ENCODE measurements around the gene CUX1.
"Not testable (repeated sequence)": the region's sequence is repeated elsewhere in the genome, so short reads cannot be mapped to it uniquely, and the experiment has no call there.

CUX1 gene

GRCh38 chr7:101974393-101974792 lies 157.0 kb downstream of the CUX1 start:
- no peaks in the 10 kb centered on the region for H3K36me3 ChIP-seq (ENCODE audit: control insufficient read depth in 1 of 2, insufficient read depth in 2 of 2, low read length in 2 of 2)
- no peaks in the 10 kb centered on the region for H3K4me1 ChIP-seq (ENCODE audit: control insufficient read depth in 1 of 2, insufficient read depth in 2 of 2, low read length in 2 of 2)
- H3K9me3 ChIP-seq (ENCODE audit: control insufficient read depth in 1 of 2, low read length in 2 of 2): no peaks in the 10 kb centered on the region
- no peak overlapping the region for H3K4me3 ChIP-seq (ENCODE audit: low read depth in 1 of 2, low read length in 2 of 2)
- H3K27ac ChIP-seq (ENCODE audit: low read length): no peak overlapping the region
- H3K27me3 ChIP-seq (ENCODE audit: low read depth, low read length): no peaks in the 10 kb centered on the region

GRCh38 chr7:101975046-101975445 lies 157.6 kb downstream of the CUX1 start:
- Histone ChIP-seq H3K27ac (ENCODE audit: low read length) (no peak overlapping the region), H3K36me3 (ENCODE audit: control insufficient read depth in 1 of 2, insufficient read depth in 2 of 2, low read length in 2 of 2) (no peaks in the 10 kb centered on the region), H3K27me3 (ENCODE audit: low read depth, low read length) (no peaks in the 10 kb centered on the region), H3K4me3 (ENCODE audit: low read depth in 1 of 2, low read length in 2 of 2) (no peak overlapping the region), H3K9me3 (ENCODE audit: control insufficient read depth in 1 of 2, low read length in 2 of 2) (no peaks in the 10 kb centered on the region), H3K4me1 (ENCODE audit: control insufficient read depth in 1 of 2, insufficient read depth in 2 of 2, low read length in 2 of 2) (no peaks in the 10 kb centered on the region)

- Histone ChIP-seq H3K4me1 (ENCODE audit: control insufficient read depth in 1 of 2, insufficient read depth in 2 of 2, low read length in 2 of 2) (no peaks in the 10 kb centered on the region), H3K36me3 (ENCODE audit: control insufficient read depth in 1 of 2, insufficient read depth in 2 of 2, low read length in 2 of 2) (no peaks in the 10 kb centered on the region), H3K27ac (ENCODE audit: low read length) (no peak overlapping the region), H3K27me3 (ENCODE audit: low read depth, low read length) (no peaks in the 10 kb centered on the region), H3K4me3 (ENCODE audit: low read depth in 1 of 2, low read length in 2 of 2) (no peak overlapping the region), H3K9me3 (ENCODE audit: control insufficient read depth in 1 of 2, low read length in 2 of 2) (no peaks in the 10 kb centered on the region)
These were observed 159.0 kb downstream of the CUX1 start for GRCh38 chr7:101976411-101976810.

- H3K27ac ChIP-seq (ENCODE audit: low read length): no peak overlapping the region
- no peak overlapping the region for H3K4me3 ChIP-seq (ENCODE audit: low read depth in 1 of 2, low read length in 2 of 2)
- H3K9me3 ChIP-seq (ENCODE audit: control insufficient read depth in 1 of 2, low read length in 2 of 2): no peaks in the 10 kb centered on the region
- no peaks in the 10 kb centered on the region for H3K36me3 ChIP-seq (ENCODE audit: control insufficient read depth in 1 of 2, insufficient read depth in 2 of 2, low read length in 2 of 2)
- no peaks in the 10 kb centered on the region for H3K27me3 ChIP-seq (ENCODE audit: low read depth, low read length)
- no peaks in the 10 kb centered on the region for H3K4me1 ChIP-seq (ENCODE audit: control insufficient read depth in 1 of 2, insufficient read depth in 2 of 2, low read length in 2 of 2)
These were observed 159.8 kb downstream of the CUX1 start for GRCh38 chr7:101977249-101977648.

GRCh38 chr7:101978683-101979082 lies 161.3 kb downstream of the CUX1 start:
- no peaks in the 10 kb centered on the region for H3K36me3 ChIP-seq (ENCODE audit: control insufficient read depth in 1 of 2, insufficient read depth in 2 of 2, low read length in 2 of 2)
- no peaks in the 10 kb centered on the region for H3K4me1 ChIP-seq (ENCODE audit: control insufficient read depth in 1 of 2, insufficient read depth in 2 of 2, low read length in 2 of 2)
- H3K4me3 ChIP-seq (ENCODE audit: low read depth in 1 of 2, low read length in 2 of 2): no peak overlapping the region
- no peaks in the 10 kb centered on the region for H3K9me3 ChIP-seq (ENCODE audit: control insufficient read depth in 1 of 2, low read length in 2 of 2)
- no peak overlapping the region for H3K27ac ChIP-seq (ENCODE audit: low read length)
- H3K27me3 ChIP-seq (ENCODE audit: low read depth, low read length): no peaks in the 10 kb centered on the region

- no peaks in the 10 kb centered on the region for H3K9me3 ChIP-seq (ENCODE audit: control insufficient read depth in 1 of 2, low read length in 2 of 2)
- no peaks in the 10 kb centered on the region for H3K36me3 ChIP-seq (ENCODE audit: control insufficient read depth in 1 of 2, insufficient read depth in 2 of 2, low read length in 2 of 2)
- H3K27me3 ChIP-seq (ENCODE audit: low read depth, low read length): no peaks in the 10 kb centered on the region
- H3K4me3 ChIP-seq (ENCODE audit: low read depth in 1 of 2, low read length in 2 of 2): no peak overlapping the region
- no peak overlapping the region for H3K27ac ChIP-seq (ENCODE audit: low read length)
- H3K4me1 ChIP-seq (ENCODE audit: control insufficient read depth in 1 of 2, insufficient read depth in 2 of 2, low read length in 2 of 2): peaks cover 0 to 6% of the 10 kb centered on the region in 2 donors
These were observed 165.9 kb downstream of the CUX1 start for GRCh38 chr7:101983147-101983811.

GRCh38 chr7:101984133-101984879 lies 166.9 kb downstream of the CUX1 start:
- Histone ChIP-seq H3K9me3 (ENCODE audit: control insufficient read depth in 1 of 2, low read length in 2 of 2) (no peaks in the 10 kb centered on the region), H3K27ac (ENCODE audit: low read length) (no peak overlapping the region), H3K4me3 (ENCODE audit: low read depth in 1 of 2, low read length in 2 of 2) (no peak overlapping the region), H3K4me1 (ENCODE audit: control insufficient read depth in 1 of 2, insufficient read depth in 2 of 2, low read length in 2 of 2) (peaks cover 0 to 6% of the 10 kb centered on the region in 2 donors), H3K27me3 (ENCODE audit: low read depth, low read length) (no peaks in the 10 kb centered on the region), H3K36me3 (ENCODE audit: control insufficient read depth in 1 of 2, insufficient read depth in 2 of 2, low read length in 2 of 2) (no peaks in the 10 kb centered on the region)

GRCh38 chr7:101985057-101985902 lies 167.9 kb downstream of the CUX1 start:
- H3K27ac ChIP-seq (ENCODE audit: low read length): no peak overlapping the region
- no peaks in the 10 kb centered on the region for H3K27me3 ChIP-seq (ENCODE audit: low read depth, low read length)
- peaks cover 0 to 6% of the 10 kb centered on the region in 2 donors for H3K4me1 ChIP-seq (ENCODE audit: control insufficient read depth in 1 of 2, insufficient read depth in 2 of 2, low read length in 2 of 2)
- no peak overlapping the region for H3K4me3 ChIP-seq (ENCODE audit: low read depth in 1 of 2, low read length in 2 of 2)
- no peaks in the 10 kb centered on the region for H3K9me3 ChIP-seq (ENCODE audit: control insufficient read depth in 1 of 2, low read length in 2 of 2)
- H3K36me3 ChIP-seq (ENCODE audit: control insufficient read depth in 1 of 2, insufficient read depth in 2 of 2, low read length in 2 of 2): no peaks in the 10 kb centered on the region

GRCh38 chr7:101985903-101986734 lies 168.7 kb downstream of the CUX1 start:
- H3K27me3 ChIP-seq (ENCODE audit: low read depth, low read length): no peaks in the 10 kb centered on the region
- no peak overlapping the region for H3K4me3 ChIP-seq (ENCODE audit: low read depth in 1 of 2, low read length in 2 of 2)
- no peaks in the 10 kb centered on the region for H3K36me3 ChIP-seq (ENCODE audit: control insufficient read depth in 1 of 2, insufficient read depth in 2 of 2, low read length in 2 of 2)
- H3K4me1 ChIP-seq (ENCODE audit: control insufficient read depth in 1 of 2, insufficient read depth in 2 of 2, low read length in 2 of 2): peaks cover 0 to 6% of the 10 kb centered on the region in 2 donors
- no peak overlapping the region for H3K27ac ChIP-seq (ENCODE audit: low read length)
- H3K9me3 ChIP-seq (ENCODE audit: control insufficient read depth in 1 of 2, low read length in 2 of 2): no peaks in the 10 kb centered on the region

- H3K27me3 ChIP-seq (ENCODE audit: low read depth, low read length): no peaks in the 10 kb centered on the region
- no peaks in the 10 kb centered on the region for H3K9me3 ChIP-seq (ENCODE audit: control insufficient read depth in 1 of 2, low read length in 2 of 2)
- H3K36me3 ChIP-seq (ENCODE audit: control insufficient read depth in 1 of 2, insufficient read depth in 2 of 2, low read length in 2 of 2): no peaks in the 10 kb centered on the region
- peaks cover 0 to 6% of the 10 kb centered on the region in 2 donors for H3K4me1 ChIP-seq (ENCODE audit: control insufficient read depth in 1 of 2, insufficient read depth in 2 of 2, low read length in 2 of 2)
- no peak overlapping the region for H3K4me3 ChIP-seq (ENCODE audit: low read depth in 1 of 2, low read length in 2 of 2)
- no peak overlapping the region for H3K27ac ChIP-seq (ENCODE audit: low read length)
These were observed 170.1 kb downstream of the CUX1 start for GRCh38 chr7:101987494-101987893.

- H3K27me3 ChIP-seq (ENCODE audit: low read depth, low read length): not testable (repeated sequence)
These were observed 170.6 kb downstream of the CUX1 start for GRCh38 chr7:101988060-101988459.

More at GRCh38 chr7:101988060-101988459, 170.6 kb downstream of the CUX1 start:
- not testable (repeated sequence) for H3K36me3 ChIP-seq (ENCODE audit: control insufficient read depth in 1 of 2, insufficient read depth in 2 of 2, low read length in 2 of 2); H3K4me1 ChIP-seq (ENCODE audit: control insufficient read depth in 1 of 2, insufficient read depth in 2 of 2, low read length in 2 of 2); H3K9me3 ChIP-seq (ENCODE audit: control insufficient read depth in 1 of 2, low read length in 2 of 2); H3K4me3 ChIP-seq (ENCODE audit: low read depth in 1 of 2, low read length in 2 of 2); H3K27ac ChIP-seq (ENCODE audit: low read length)

All from muscle layer of duodenum (tissue), 2 donors.